T-cell (primary cell): ENCODE results near the gene AADAC. TPM values are rescaled to one million over a fixed set of nuclear protein-coding genes. Genes with fewer than 3 reads are reported as not detected.

ENCODE experiments used
- ATAC-seq, 4 experiments: fragments of 200-7000 bp in 3 of 4; fragments of 150-1000 bp in 1 of 4; cut with Tn5 transposase; replicated peaks in 1 of 4; 1 replicate in 3 of 4; 2 replicates in 1 of 4; pipeline ENCODE4 v1.10.0; 2021; ENCODE audit warnings: moderate library complexity in 3 of 4, mild to moderate bottlenecking in 2 of 4, moderate number of reproducible peaks in 1 of 4
- CTCF ChIA-PET, 2 donors: fragments of 300-600 bp; sonication (Branson Sonifier 250); formaldehyde crosslinking; loops; one replicate each; lab custom pipeline; 2022; ENCODE audit warnings: antibody characterized with exemption in 2 of 2; lab: Charles Lee
- POLR2A ChIA-PET, 2 donors: fragments of 300-600 bp; sonication (Branson Sonifier 250); formaldehyde crosslinking; loops; one replicate each; lab custom pipeline; 2022; ENCODE audit warnings: antibody characterized with exemption in 2 of 2; lab: Charles Lee
- DNase-seq, 35 experiments: peaks; one replicate each; pipeline versions ENCODE4 v3.0.0 to v3.0.0-alpha.2; 2013 to 2023
- H3K27ac ChIP-seq: one replicate; pipeline ENCODE4 v1.5.1; 2013; ENCODE audit warnings: low read length
- H3K27me3 ChIP-seq, 2 experiments: replicated peaks in 1 of 2; 1 replicate in 1 of 2; 2 replicates in 1 of 2; pipeline versions ENCODE4 v1.6.1 to v1.7.0; 2013; ENCODE audit warnings: low read length in 1 of 2, mixed read lengths in 1 of 2; ENCODE audit not compliant: control insufficient read depth in 2 of 2, insufficient read depth in 2 of 2; ENCODE audit errors: extremely low read depth in 1 of 2
- H3K36me3 ChIP-seq, 2 donors: 1 replicate in 1 of 2; 2 replicates in 1 of 2; pipeline versions ENCODE4 v1.6.1 to v1.7.0; 2013; ENCODE audit warnings: low read length in 1 of 2; ENCODE audit not compliant: control insufficient read depth in 2 of 2, insufficient read depth in 1 of 2; ENCODE audit errors: extremely low read depth in 1 of 2
- H3K4me1 ChIP-seq, 2 experiments: 1 replicate in 1 of 2; 2 replicates in 1 of 2; pipeline versions ENCODE4 v1.6.1 to v1.7.0; 2013; ENCODE audit warnings: low read length in 2 of 2, mixed read lengths in 1 of 2; ENCODE audit not compliant: insufficient read depth in 2 of 2, control insufficient read depth in 1 of 2; ENCODE audit errors: extremely low read depth in 1 of 2
- H3K4me3 ChIP-seq, 2 donors: 1 replicate in 1 of 2; 2 replicates in 1 of 2; pipeline versions ENCODE4 v1.5.1 to v1.7.0; 2013; ENCODE audit warnings: mild to moderate bottlenecking in 2 of 2, low read length in 1 of 2, moderate library complexity in 1 of 2; ENCODE audit not compliant: control insufficient read depth in 1 of 2; ENCODE audit errors: extremely low read depth in 1 of 2
- H3K9me3 ChIP-seq: 2 replicates; pipeline ENCODE4 v1.7.0; 2013
- H3K27ac Mint-ChIP-seq, 2 donors: one replicate each; pipeline ENCODE4 v1.8.0; 2020 to 2021; ENCODE audit warnings: mild to moderate bottlenecking in 2 of 2, mixed read lengths in 2 of 2
- H3K27me3 Mint-ChIP-seq, 2 donors: one replicate each; pipeline ENCODE4 v1.8.0; 2021 to 2022; ENCODE audit warnings: mixed read lengths in 2 of 2
- H3K36me3 Mint-ChIP-seq: one replicate; pipeline ENCODE4 v1.8.0; 2021; ENCODE audit warnings: mixed read lengths
- H3K4me1 Mint-ChIP-seq, 3 donors: one replicate each; pipeline ENCODE4 v1.8.0; 2020 to 2022; ENCODE audit warnings: mixed read lengths in 3 of 3, mild to moderate bottlenecking in 1 of 3
- H3K4me3 Mint-ChIP-seq, 3 donors: one replicate each; pipeline ENCODE4 v1.8.0; 2020 to 2022; ENCODE audit warnings: mild to moderate bottlenecking in 3 of 3, mixed read lengths in 3 of 3, moderate library complexity in 3 of 3
- H3K9me3 Mint-ChIP-seq, 3 donors: one replicate each; pipeline ENCODE4 v1.8.0; 2020 to 2022; ENCODE audit warnings: mixed read lengths in 3 of 3
- WGBS: methylation state at CpG from one replicate; pipeline ENCODE4 v1.1.5; 2013; ENCODE audit warnings: missing lambda C conversion rate; ENCODE audit not compliant: insufficient coverage; 5-methylcytosine and 5-hydroxymethylcytosine counted together
- total RNA-seq, 35 experiments: library from RNA in 6 of 35; stranded (reverse) in 6 of 35; fragments of 120-200 nt in 1 of 35; gene quantifications; one replicate each; pipeline versions ENCODE4 v1.2.1 to v1.2.4 and lab custom pipeline; 2013 to 2026

The AADAC gene
- total RNA-seq, 5 donors from 2014 or later (not counting 1 experiment from before 2014, with no cell fraction given), result 0.20 to 0.38 (median 0.25) TPM; not detected in 2

DNA sequence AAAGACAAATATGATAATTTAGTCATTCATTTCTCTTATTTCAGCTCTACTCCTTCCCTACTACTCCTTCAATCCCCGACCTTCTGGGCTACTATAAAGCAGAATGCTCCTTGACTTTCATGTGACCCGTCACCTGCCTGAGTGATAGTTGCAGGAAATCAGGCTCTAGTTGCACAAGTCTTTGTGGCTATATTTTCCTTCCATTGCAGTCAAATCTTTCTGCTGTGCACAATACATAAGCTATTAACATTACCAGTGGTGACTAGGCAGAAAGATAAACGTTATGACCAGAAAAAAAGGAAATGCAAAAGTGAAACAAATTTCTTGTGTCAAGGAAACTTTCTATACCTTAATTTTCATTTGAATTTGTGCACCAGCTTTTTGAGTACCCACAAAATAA is 61.8 kb downstream of the AADAC start:
- WGBS, result no CpG with 5 or more reads among the region's 3 CpGs
- no peaks in the 10 kb centered on the region for H3K36me3 ChIP-seq
- no peaks in the 10 kb centered on the region for H3K27me3 ChIP-seq
- no peak overlapping the region for H3K4me3 Mint-ChIP-seq
- H3K9me3 ChIP-seq, result no peaks in the 10 kb centered on the region
- no peak overlapping the region for H3K4me3 ChIP-seq
- peaks cover 12 to 17% (median 13%) of the 10 kb centered on the region in 3 donors for H3K4me1 Mint-ChIP-seq
- no peak for DNase-seq
- ChIA-PET CTCF (interaction anchor here in 1 of 2 donors (1.0 kb wide), 1 partner anchor 995 kb away, joined by 3 read pairs; no protein-coding TSS in a partner anchor), POLR2A (no interaction called here)
- no peaks in the 10 kb centered on the region for H3K9me3 Mint-ChIP-seq
- peak overlapping the region in 1 of 2 donors; percentile 47 for H3K27ac Mint-ChIP-seq
- H3K27ac ChIP-seq, result no peak overlapping the region
- peaks cover 0 to 8% of the 10 kb centered on the region in 2 experiments for H3K4me1 ChIP-seq
- H3K27me3 Mint-ChIP-seq, result peaks cover 3 to 4% of the 10 kb centered on the region in 2 donors
- H3K36me3 Mint-ChIP-seq, result no peaks in the 10 kb centered on the region
- no peak for ATAC-seq

DNA sequence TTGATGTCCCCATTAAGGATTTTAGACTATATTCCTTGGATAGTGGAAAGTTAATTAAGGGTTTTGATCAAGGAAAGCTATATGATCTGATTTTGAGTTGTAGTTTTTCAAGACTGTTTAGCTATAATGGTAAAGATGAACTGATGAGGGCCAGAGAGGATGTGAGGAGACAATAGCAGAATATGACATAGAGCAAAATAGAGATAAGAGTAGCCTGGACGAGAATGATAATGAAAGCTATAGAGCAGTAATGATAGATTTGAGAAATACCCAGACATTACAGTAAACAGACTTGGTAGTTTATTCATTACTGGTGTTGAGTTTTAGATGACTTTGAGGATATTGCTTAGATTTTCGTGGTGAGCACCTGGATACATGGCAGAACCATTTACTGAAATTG is 63.4 kb downstream of the AADAC start:
- no peak for DNase-seq
- no peaks in the 10 kb centered on the region for H3K9me3 Mint-ChIP-seq
- no peaks in the 10 kb centered on the region for H3K36me3 ChIP-seq
- WGBS, result 60% methylated on average over 1 of the region's 2 CpGs
- peaks cover 3 to 4% of the 10 kb centered on the region in 2 donors for H3K27me3 Mint-ChIP-seq
- no peaks in the 10 kb centered on the region for H3K36me3 Mint-ChIP-seq
- CTCF ChIA-PET, result interaction anchor here in 1 of 2 donors (0.5 kb wide), 1 partner anchor 550 kb away, joined by 4 read pairs; no protein-coding TSS in a partner anchor
- peaks cover 0 to 2% of the 10 kb centered on the region in 2 experiments for H3K4me1 ChIP-seq
- no peak overlapping the region for H3K27ac Mint-ChIP-seq
- peaks cover 4 to 10% (median 6%) of the 10 kb centered on the region in 3 donors for H3K4me1 Mint-ChIP-seq
- POLR2A ChIA-PET, result no interaction called here
- H3K27me3 ChIP-seq, result no peaks in the 10 kb centered on the region
- no peaks in the 10 kb centered on the region for H3K9me3 ChIP-seq
- no peak overlapping the region for H3K27ac ChIP-seq
- ATAC-seq, result no peak
- no peak overlapping the region for H3K4me3 ChIP-seq
- no peak overlapping the region for H3K4me3 Mint-ChIP-seq

Other genes with a start within 250 kb of the AADAC start
- gene AADACL2, start 80.2 kb upstream of the AADAC start, total RNA-seq, result not detected
- not detected for gene SUCNR1, start 59.5 kb downstream of the AADAC start, total RNA-seq